ENCODE data around the gene GHR.

Gene GHR

DNA sequence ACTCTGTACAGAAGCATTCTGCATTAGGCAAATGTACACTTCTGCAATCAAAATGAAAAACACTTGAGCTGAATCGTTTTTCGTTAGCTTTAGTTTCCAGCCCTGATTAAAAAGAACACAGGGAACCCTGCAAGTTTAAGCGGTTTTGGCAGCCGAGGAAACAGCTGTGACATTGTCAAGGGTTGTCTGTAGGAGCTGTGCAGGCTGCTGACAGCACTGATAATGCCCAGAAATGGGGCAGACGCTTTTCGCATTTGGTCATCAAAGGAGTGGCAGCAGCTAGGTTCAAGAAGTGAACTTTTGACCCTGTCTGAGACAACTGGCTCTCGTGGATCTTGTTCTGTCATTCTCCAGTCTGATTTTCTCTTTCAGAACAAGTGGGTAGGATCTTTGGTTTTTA is 167.8 kb downstream of the GHR start:
- TF ChIP-seq, protein P1, sequence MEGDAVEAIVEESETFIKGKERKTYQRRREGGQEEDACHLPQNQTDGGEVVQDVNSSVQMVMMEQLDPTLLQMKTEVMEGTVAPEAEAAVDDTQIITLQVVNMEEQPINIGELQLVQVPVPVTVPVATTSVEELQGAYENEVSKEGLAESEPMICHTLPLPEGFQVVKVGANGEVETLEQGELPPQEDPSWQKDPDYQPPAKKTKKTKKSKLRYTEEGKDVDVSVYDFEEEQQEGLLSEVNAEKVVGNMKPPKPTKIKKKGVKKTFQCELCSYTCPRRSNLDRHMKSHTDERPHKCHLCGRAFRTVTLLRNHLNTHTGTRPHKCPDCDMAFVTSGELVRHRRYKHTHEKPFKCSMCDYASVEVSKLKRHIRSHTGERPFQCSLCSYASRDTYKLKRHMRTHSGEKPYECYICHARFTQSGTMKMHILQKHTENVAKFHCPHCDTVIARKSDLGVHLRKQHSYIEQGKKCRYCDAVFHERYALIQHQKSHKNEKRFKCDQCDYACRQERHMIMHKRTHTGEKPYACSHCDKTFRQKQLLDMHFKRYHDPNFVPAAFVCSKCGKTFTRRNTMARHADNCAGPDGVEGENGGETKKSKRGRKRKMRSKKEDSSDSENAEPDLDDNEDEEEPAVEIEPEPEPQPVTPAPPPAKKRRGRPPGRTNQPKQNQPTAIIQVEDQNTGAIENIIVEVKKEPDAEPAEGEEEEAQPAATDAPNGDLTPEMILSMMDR (conservative IDR thresholded peaks at IDR 0.05): no peak
- no peak overlapping the region for H3K27ac ChIP-seq

DNA sequence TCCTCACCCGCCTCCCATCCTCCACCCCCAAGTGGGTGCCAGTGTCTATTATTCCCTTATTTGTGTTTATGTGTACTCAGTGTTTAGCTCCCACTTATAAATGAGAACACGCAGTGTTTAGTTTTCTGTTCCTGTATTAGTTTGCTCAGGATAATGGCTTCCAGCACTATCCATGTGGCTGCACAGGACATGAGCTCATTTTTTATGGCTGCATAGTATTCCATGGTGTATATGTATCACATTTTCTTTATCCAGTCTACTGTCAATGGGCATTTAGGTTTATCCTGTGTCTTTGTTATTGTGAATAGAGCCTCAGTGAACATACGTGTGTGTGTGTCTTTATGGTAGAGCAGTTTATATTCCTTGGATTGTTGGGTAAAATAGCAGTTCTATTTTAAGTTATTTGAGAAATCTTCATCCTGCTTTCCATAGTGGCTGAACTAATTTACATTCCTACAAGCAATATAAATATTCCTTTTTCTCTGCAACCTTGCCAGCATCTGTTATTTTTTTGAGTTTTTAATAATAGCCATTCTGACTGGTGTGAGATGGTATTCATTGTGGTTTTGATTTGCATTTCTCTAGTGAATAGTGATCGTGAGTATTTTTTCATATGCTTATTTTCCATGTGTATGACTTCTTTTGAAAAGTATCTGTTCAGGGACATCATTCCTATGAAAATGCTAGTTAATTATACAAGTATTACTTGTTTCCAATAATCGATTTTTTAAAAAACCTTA is 169.3 kb downstream of the GHR start:
- H3K27ac ChIP-seq: no peak overlapping the region
- TF ChIP-seq, protein P1 (conservative IDR thresholded peaks at IDR 0.05): no peak

DNA sequence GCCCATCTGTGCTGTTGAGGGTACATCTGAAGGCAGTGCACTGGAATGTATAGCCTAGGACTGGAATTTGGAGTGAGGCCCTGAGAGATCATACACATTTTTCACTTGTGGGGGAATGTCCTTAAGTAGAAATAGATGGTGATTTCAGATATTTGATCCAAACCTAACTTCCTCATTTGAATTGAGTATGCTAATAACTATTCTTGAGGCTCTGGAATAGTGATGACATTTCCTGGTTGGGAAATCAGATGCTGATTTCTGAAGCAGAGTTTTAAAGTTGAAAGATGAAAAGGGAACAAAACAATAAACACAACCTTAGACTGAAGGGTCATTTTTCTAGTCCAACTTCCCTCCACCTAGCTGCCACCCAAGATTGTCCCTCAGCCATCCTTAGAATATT is 170.4 kb downstream of the GHR start:
- H3K27ac ChIP-seq: no peak overlapping the region
- TF ChIP-seq, protein P1 (conservative IDR thresholded peaks at IDR 0.05): no peak

DNA sequence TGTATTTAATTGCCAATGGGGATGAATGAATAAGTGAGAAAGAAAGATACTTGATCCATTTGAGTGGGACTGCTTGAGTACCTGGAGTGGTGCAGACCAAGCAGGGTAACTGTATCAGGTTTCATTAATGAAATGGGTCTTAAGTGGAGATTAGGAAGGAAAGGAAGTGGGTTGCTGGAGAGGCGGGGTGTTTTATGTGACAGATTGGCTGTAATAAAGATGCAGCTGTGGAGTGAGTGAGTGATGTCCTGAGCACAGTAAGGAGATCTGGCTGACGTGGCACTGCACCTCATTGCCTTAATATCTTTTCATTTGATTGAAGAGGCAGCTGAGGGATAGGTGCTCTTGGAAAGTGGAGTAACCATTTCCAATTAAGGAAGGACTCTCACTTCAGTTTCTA is 172.4 kb downstream of the GHR start:
- no peak overlapping the region for H3K27ac ChIP-seq
- TF ChIP-seq, protein P1 (conservative IDR thresholded peaks at IDR 0.05): no peak

DNA sequence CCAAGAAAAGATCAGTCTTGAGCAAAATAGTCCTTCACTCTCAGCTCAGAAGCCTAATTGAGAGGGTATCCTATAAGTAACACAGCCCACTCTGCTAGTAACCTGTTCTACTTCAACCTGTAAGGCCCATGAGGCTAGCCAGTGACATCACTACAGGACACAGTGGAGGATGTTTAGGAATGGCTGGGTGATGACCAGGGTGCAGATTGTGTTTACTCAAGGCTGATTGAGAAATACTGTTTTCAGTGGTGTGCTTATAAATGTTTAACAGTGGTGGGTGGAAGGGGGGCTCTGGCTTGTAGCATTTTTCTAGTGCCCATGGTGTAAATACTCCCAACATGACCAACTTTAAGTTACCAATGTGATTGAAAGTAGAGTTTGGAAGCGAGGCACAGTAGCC is 173.6 kb downstream of the GHR start:
- TF ChIP-seq, protein P1 (conservative IDR thresholded peaks at IDR 0.05): no peak
- H3K27ac ChIP-seq: no peak overlapping the region

DNA sequence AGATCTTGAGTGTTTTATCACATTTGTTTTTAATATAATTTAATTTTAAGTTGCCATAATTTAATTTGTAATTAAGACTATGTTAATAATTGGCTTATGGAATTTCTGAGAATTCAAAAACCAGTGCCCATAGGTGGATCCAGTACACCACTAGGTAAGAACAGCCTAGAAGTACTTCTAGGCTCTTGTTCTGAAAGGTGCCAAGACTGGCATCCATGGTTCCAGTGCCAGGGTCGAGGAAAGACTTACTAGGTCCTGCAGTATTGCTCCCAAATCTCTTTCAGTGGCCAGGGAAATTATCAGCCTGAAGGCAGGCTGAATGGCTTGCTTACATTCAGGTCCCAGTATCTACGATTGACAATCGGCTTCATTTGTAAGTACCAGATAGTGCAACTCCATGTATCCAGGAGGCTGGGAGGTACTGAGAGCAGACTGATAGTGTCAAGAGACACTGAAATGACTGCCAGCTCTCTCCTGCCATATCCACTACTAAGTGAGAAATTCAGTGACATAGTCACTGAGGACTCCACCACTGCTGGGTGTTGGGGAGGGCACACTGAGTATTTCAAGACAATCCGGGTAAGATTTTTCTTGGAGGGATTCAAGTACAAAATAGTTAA is 174.2 kb downstream of the GHR start:
- TF ChIP-seq, protein P1 (conservative IDR thresholded peaks at IDR 0.05): no peak
- no peak overlapping the region for H3K27ac ChIP-seq

DNA sequence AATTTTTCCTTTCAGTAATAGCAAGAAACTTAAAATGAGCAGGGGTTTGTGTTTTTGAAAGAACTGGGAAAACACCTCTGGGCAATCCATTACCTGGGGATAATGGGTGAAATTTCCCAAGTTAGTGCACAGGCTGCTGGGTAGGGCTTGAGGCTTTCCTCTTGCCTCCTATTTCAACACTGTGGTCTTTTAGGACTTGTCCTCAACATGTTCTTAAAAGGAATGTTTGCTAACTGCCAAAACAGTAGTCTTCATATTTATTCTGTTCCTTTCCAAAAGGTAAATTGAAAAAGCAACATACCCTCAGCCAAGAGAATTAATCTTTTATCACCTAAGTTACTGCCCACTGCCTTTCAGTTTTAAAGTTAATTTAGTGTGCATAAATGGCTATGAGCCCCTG is 175.1 kb downstream of the GHR start:
- TF ChIP-seq, protein P1 (conservative IDR thresholded peaks at IDR 0.05): no peak
- no peak overlapping the region for H3K27ac ChIP-seq
